CD4-positive, alpha-beta T cell treated with Interleukin-1 beta for 1 hour (primary cell): Measurements from ENCODE around the gene PEAR1.

Experiments
- DNase-seq, 2 donors: peaks; one replicate each; pipeline ENCODE4 v3.0.0-alpha.2; 2020 to 2022

Gene PEAR1

GRCh38 chr1:156901590-156901900 lies 8.0 kb downstream of the PEAR1 start:
- no peak for DNase-seq

- no peak for DNase-seq
Measured at GRCh38 chr1:156901966-156902915, 8.7 kb downstream of the PEAR1 start.

GRCh38 chr1:156903328-156904091 lies 10.0 kb downstream of the PEAR1 start:
- DNase-seq: no peak

GRCh38 chr1:156904187-156904959 lies 10.9 kb downstream of the PEAR1 start:
- no peak for DNase-seq

- no peak for DNase-seq
Measured at GRCh38 chr1:156905176-156905575, 11.7 kb downstream of the PEAR1 start.

GRCh38 chr1:156905651-156906050 lies 12.1 kb downstream of the PEAR1 start:
- DNase-seq: no peak

GRCh38 chr1:156906206-156906906 lies 12.8 kb downstream of the PEAR1 start:
- no peak for DNase-seq

GRCh38 chr1:156908541-156908940 lies 15.0 kb downstream of the PEAR1 start:
- DNase-seq: no peak

- DNase-seq: no peak
Measured at GRCh38 chr1:156908955-156909354, 15.4 kb downstream of the PEAR1 start.

- DNase-seq: no peak
Measured at GRCh38 chr1:156909671-156910070, 16.2 kb downstream of the PEAR1 start.

- DNase-seq: peak; percentile 39 to 54
Measured at GRCh38 chr1:156910309-156910782, 16.8 kb downstream of the PEAR1 start.

- no peak for DNase-seq
Measured at GRCh38 chr1:156911577-156912298, 18.2 kb downstream of the PEAR1 start.

GRCh38 chr1:156912310-156912709 lies 18.8 kb downstream of the PEAR1 start:
- DNase-seq: no peak

GRCh38 chr1:156912861-156913808 lies 19.6 kb downstream of the PEAR1 start:
- DNase-seq: no peak

- no peak for DNase-seq
Measured at GRCh38 chr1:156913809-156914387, 20.4 kb downstream of the PEAR1 start.

GRCh38 chr1:156914440-156914856 lies 20.9 kb downstream of the PEAR1 start:
- no peak for DNase-seq

GRCh38 chr1:156920233-156921052 lies 26.9 kb downstream of the PEAR1 start, which contains the start of gene LRRC71:
Gene LRRC71, plus strand, starts transcription at chr1:156920632. Its CDS starts 172 bp downstream, at chr1:156920804.
- peak; percentile 39 to 51 for DNase-seq

GRCh38 chr1:156921053-156921529 lies 27.6 kb downstream of the PEAR1 start:
- DNase-seq: no peak
